CD4-positive, alpha-beta memory T cell (primary cell): ENCODE results near the gene MBD3L4. TPM values are rescaled to one million over a fixed set of nuclear protein-coding genes. Genes with fewer than 3 reads are reported as not detected.
"Not testable (repeated sequence)": the region's sequence is repeated elsewhere in the genome, so short reads cannot be mapped to it uniquely, and the experiment has no call there.

Experiments used
- CTCF ChIA-PET: fragments of 350-600 bp; sonication (Branson Sonifier 250); formaldehyde crosslinking; loops from one replicate; lab custom pipeline; 2021; ENCODE audit warnings: inconsistent platforms; ENCODE audit not compliant: partially characterized antibody; lab: Charles Lee
- POLR2A ChIA-PET: fragments of 350-600 bp; sonication (Branson Sonifier 250); formaldehyde crosslinking; loops from one replicate; lab custom pipeline; 2021; ENCODE audit not compliant: partially characterized antibody; lab: Charles Lee
- DNase-seq, 5 donors: peaks; one replicate each; pipeline versions ENCODE4 v3.0.0 to v3.0.0-alpha.2; 2020 to 2022; ENCODE audit warnings: mixed read lengths in 1 of 5
- H3K27ac ChIP-seq: one replicate; pipeline ENCODE4 v1.7.0; 2013; ENCODE audit warnings: low read depth, low read length
- H3K27me3 ChIP-seq: 2 replicates; pipeline ENCODE4 v1.7.0; 2013; ENCODE audit warnings: mild to moderate bottlenecking, low read length, moderate library complexity; ENCODE audit not compliant: insufficient read depth
- H3K36me3 ChIP-seq: 2 replicates; pipeline ENCODE4 v1.7.0; 2013; ENCODE audit warnings: mild to moderate bottlenecking, low read length, moderate library complexity; ENCODE audit not compliant: insufficient read depth
- H3K4me1 ChIP-seq: 2 replicates; pipeline ENCODE4 v1.7.0; 2013; ENCODE audit warnings: mild to moderate bottlenecking, low read length, moderate library complexity; ENCODE audit not compliant: insufficient read depth
- H3K4me3 ChIP-seq, 2 donors: one replicate each; pipeline ENCODE4 v1.7.0; 2013; ENCODE audit warnings: low read length in 2 of 2, mild to moderate bottlenecking in 1 of 2
- H3K9me3 ChIP-seq, 2 donors: one replicate each; pipeline ENCODE4 v1.7.0; 2013; ENCODE audit warnings: low read length in 2 of 2, control low read depth in 1 of 2; ENCODE audit not compliant: control insufficient read depth in 1 of 2
- H3K27ac Mint-ChIP-seq, 7 donors: one replicate each; pipeline ENCODE4 v1.8.0; 2020 to 2021; ENCODE audit warnings: mixed read lengths in 7 of 7, mild to moderate bottlenecking in 6 of 7, inconsistent platforms in 3 of 7, moderate library complexity in 3 of 7
- H3K27me3 Mint-ChIP-seq, 2 donors: one replicate each; pipeline ENCODE4 v1.8.0; 2020 to 2021; ENCODE audit warnings: mixed read lengths in 2 of 2
- H3K36me3 Mint-ChIP-seq, 2 donors: one replicate each; pipeline ENCODE4 v1.8.0; 2020 to 2021; ENCODE audit warnings: mixed read lengths in 2 of 2, inconsistent platforms in 1 of 2, mild to moderate bottlenecking in 1 of 2
- H3K4me1 Mint-ChIP-seq, 4 donors: one replicate each; pipeline ENCODE4 v1.8.0; 2020 to 2021; ENCODE audit warnings: mixed read lengths in 4 of 4, mild to moderate bottlenecking in 1 of 4
- H3K4me3 Mint-ChIP-seq, 8 donors: one replicate each; pipeline ENCODE4 v1.8.0; 2020 to 2021; ENCODE audit warnings: mixed read lengths in 8 of 8, mild to moderate bottlenecking in 7 of 8, moderate library complexity in 6 of 8, inconsistent platforms in 3 of 8
- H3K9me3 Mint-ChIP-seq, 8 donors: one replicate each; pipeline ENCODE4 v1.8.0; 2020 to 2021; ENCODE audit warnings: mixed read lengths in 8 of 8, mild to moderate bottlenecking in 5 of 8, inconsistent platforms in 3 of 8, moderate library complexity in 1 of 8
- intact Hi-C: fragments of 100-400 bp; cut with micrococcal nuclease; formaldehyde crosslinking; loops from one replicate; pipeline ENCODE4 v1.15.1; 2023
- polyA plus RNA-seq, 2 donors: library from polyadenylated mRNA; unstranded; fragments of 300-500 nt; fragmentation: Illumina TruSeq; gene quantifications; one replicate each; pipeline ENCODE4 v1.2.3, GENCODE V29; 2021
- total RNA-seq, 2 experiments: library from RNA; stranded (reverse); gene quantifications; one replicate each; pipeline ENCODE4 v1.2.3, GENCODE V29; 2021

MBD3L4 gene
- total and polyA plus RNA-seq, 4 experiments from 2014 or later = not detected

- H3K36me3 ChIP-seq, H3K27me3 Mint-ChIP-seq, H3K27me3 ChIP-seq, H3K9me3 ChIP-seq, DNase-seq, H3K27ac Mint-ChIP-seq, H3K4me3 ChIP-seq, POLR2A ChIA-PET, H3K36me3 Mint-ChIP-seq, H3K4me1 ChIP-seq, H3K9me3 Mint-ChIP-seq, CTCF ChIA-PET, H3K4me3 Mint-ChIP-seq, intact Hi-C loops, H3K4me1 Mint-ChIP-seq, H3K27ac ChIP-seq: not testable (repeated sequence)
Observed at GRCh38 chr19:7052896-7053295, 12.9 kb upstream of the MBD3L4 start.

- H3K4me3 ChIP-seq, H3K27me3 Mint-ChIP-seq, H3K4me1 ChIP-seq, intact Hi-C loops, H3K27ac ChIP-seq, H3K36me3 ChIP-seq, POLR2A ChIA-PET, DNase-seq, H3K9me3 ChIP-seq, H3K27me3 ChIP-seq, H3K9me3 Mint-ChIP-seq, H3K4me1 Mint-ChIP-seq, H3K4me3 Mint-ChIP-seq, H3K36me3 Mint-ChIP-seq, CTCF ChIA-PET, H3K27ac Mint-ChIP-seq: not testable (repeated sequence)
Observed at GRCh38 chr19:7051421-7051820, 11.4 kb upstream of the MBD3L4 start.

- H3K27me3 Mint-ChIP-seq, CTCF ChIA-PET, H3K4me3 Mint-ChIP-seq, H3K9me3 ChIP-seq, H3K27ac Mint-ChIP-seq, H3K9me3 Mint-ChIP-seq, H3K36me3 ChIP-seq, H3K4me3 ChIP-seq, H3K4me1 Mint-ChIP-seq, H3K4me1 ChIP-seq, H3K27me3 ChIP-seq, intact Hi-C loops, H3K36me3 Mint-ChIP-seq, DNase-seq, POLR2A ChIA-PET, H3K27ac ChIP-seq: not testable (repeated sequence)
Observed at GRCh38 chr19:7049021-7049420, 9.0 kb upstream of the MBD3L4 start, which contains the start of gene MBD3L2. TSS of gene MBD3L2 (plus strand) at chr19:7049321. CDS start at chr19:7049374, 53 bp downstream.

GRCh38 chr19:7041563-7041962, 1.6 kb upstream of the MBD3L4 start:
- H3K36me3 ChIP-seq, POLR2A ChIA-PET, H3K4me1 ChIP-seq, H3K4me1 Mint-ChIP-seq, H3K9me3 ChIP-seq, CTCF ChIA-PET, H3K4me3 ChIP-seq, intact Hi-C loops, H3K9me3 Mint-ChIP-seq, H3K27ac Mint-ChIP-seq, H3K4me3 Mint-ChIP-seq, H3K27me3 Mint-ChIP-seq, DNase-seq, H3K36me3 Mint-ChIP-seq, H3K27me3 ChIP-seq, H3K27ac ChIP-seq: not testable (repeated sequence)

GRCh38 chr19:7030278-7030677, 9.7 kb downstream of the MBD3L4 start, which contains the start of gene MBD3L5:
TSS of gene MBD3L5 (plus strand) at chr19:7030578. CDS start at chr19:7030612, 34 bp downstream.
- H3K36me3 ChIP-seq, POLR2A ChIA-PET, H3K27me3 Mint-ChIP-seq, H3K9me3 Mint-ChIP-seq, CTCF ChIA-PET, H3K9me3 ChIP-seq, H3K4me1 Mint-ChIP-seq, H3K27me3 ChIP-seq, H3K36me3 Mint-ChIP-seq, DNase-seq, H3K4me1 ChIP-seq, H3K27ac ChIP-seq, intact Hi-C loops, H3K4me3 ChIP-seq, H3K4me3 Mint-ChIP-seq, H3K27ac Mint-ChIP-seq: not testable (repeated sequence)

- H3K36me3 ChIP-seq, H3K4me1 Mint-ChIP-seq, H3K27ac ChIP-seq, CTCF ChIA-PET, H3K27ac Mint-ChIP-seq, DNase-seq, H3K9me3 Mint-ChIP-seq, H3K27me3 Mint-ChIP-seq, H3K4me3 ChIP-seq, H3K4me3 Mint-ChIP-seq, intact Hi-C loops, H3K4me1 ChIP-seq, H3K27me3 ChIP-seq, POLR2A ChIA-PET, H3K36me3 Mint-ChIP-seq, H3K9me3 ChIP-seq: not testable (repeated sequence)
Observed at GRCh38 chr19:7028790-7029189, 11.2 kb downstream of the MBD3L4 start.

- H3K27ac Mint-ChIP-seq, H3K27me3 Mint-ChIP-seq: not testable (repeated sequence)
Observed at GRCh38 chr19:7021331-7021730, 18.6 kb downstream of the MBD3L4 start, which contains the start of gene MBD3L2B. TSS of gene MBD3L2B (minus strand) at chr19:7021431. CDS start at chr19:7021397, 34 bp downstream.

GRCh38 chr19:7018828-7019227, 21.2 kb downstream of the MBD3L4 start:
- Histone ChIP-seq H3K27me3 (no peaks in the 10 kb centered on the region), H3K36me3 (no peaks in the 10 kb centered on the region), H3K9me3 (no peaks in the 10 kb centered on the region), H3K4me1 (peaks cover 5% of the 10 kb centered on the region), H3K4me3 (no peak overlapping the region), H3K27ac (no peak overlapping the region)
- no peak overlapping the region for H3K4me3 Mint-ChIP-seq
- intact Hi-C loops = no loop called here
- H3K27me3 Mint-ChIP-seq = no peaks in the 10 kb centered on the region
- no peak for DNase-seq
- H3K9me3 Mint-ChIP-seq = no peaks in the 10 kb centered on the region
- H3K4me1 Mint-ChIP-seq = peaks cover under 1 to 13% (median 5%) of the 10 kb centered on the region in 4 donors
- POLR2A ChIA-PET = no interaction called here
- H3K36me3 Mint-ChIP-seq = no peaks in the 10 kb centered on the region
- H3K27ac Mint-ChIP-seq = no peak overlapping the region
- CTCF ChIA-PET = no interaction called here

More at GRCh38 chr19:7021331-7021730, 18.6 kb downstream of the MBD3L4 start, which contains the start of gene MBD3L2B:
- H3K4me1 Mint-ChIP-seq, H3K36me3 ChIP-seq, CTCF ChIA-PET, DNase-seq, H3K4me3 ChIP-seq, H3K9me3 Mint-ChIP-seq, H3K27ac ChIP-seq, POLR2A ChIA-PET, H3K4me3 Mint-ChIP-seq, intact Hi-C loops, H3K9me3 ChIP-seq, H3K4me1 ChIP-seq, H3K27me3 ChIP-seq, H3K36me3 Mint-ChIP-seq: not testable (repeated sequence)
